H1 (cell line): ENCODE results near the gene UBE2I. TPM values are rescaled to one million over a fixed set of nuclear protein-coding genes. Genes with fewer than 3 reads are reported as not detected.
A peak's percentile ranks its signal among the peaks of the same experiment; 100 is the strongest.

Source experiments
- CTCF ChIA-PET: fragments of 300-600 bp; sonication (Branson Sonifier 250); formaldehyde crosslinking; loops from one replicate; lab custom pipeline; 2021; ENCODE audit not compliant: partially characterized antibody; lab: Charles Lee
- POLR2A ChIA-PET: fragments of 300-600 bp; sonication (Branson Sonifier 250); formaldehyde crosslinking; loops from one replicate; lab custom pipeline; 2021; ENCODE audit warnings: inconsistent platforms; ENCODE audit not compliant: partially characterized antibody; lab: Charles Lee
- DNase-seq, 2 experiments: peaks; one replicate each; pipeline versions ENCODE4 v3.0.0 to v3.0.0-alpha.2; 2010 to 2022; ENCODE audit warnings: low spot score in 2 of 2, low read depth in 1 of 2, mixed read lengths in 1 of 2
- FAIRE-seq: peaks from 2 replicates; lab custom pipeline; 2011; peaks lifted over from hg19 to GRCh38; lab: Jason Lieb, UNC
- H2AFZ ChIP-seq: 2 replicates; pipeline ENCODE4 v1.8.1; 2012; ENCODE audit warnings: low read length, inconsistent platforms
- H2AK5ac ChIP-seq: 2 replicates; pipeline ENCODE4 v1.6.1; 2013; ENCODE audit warnings: low read depth, low read length
- H2BK120ac ChIP-seq: replicated peaks from 2 replicates; pipeline ENCODE3; 2013; ENCODE audit warnings: low read depth, low read length, inconsistent platforms
- H2BK12ac ChIP-seq: 2 replicates; pipeline ENCODE4 v1.6.1; 2013; ENCODE audit warnings: low read depth, low read length
- H2BK15ac ChIP-seq: 2 replicates; pipeline ENCODE4 v1.6.1; 2013; ENCODE audit warnings: low read length
- H2BK20ac ChIP-seq: 2 replicates; pipeline ENCODE4 v1.6.1; 2013; ENCODE audit warnings: low read length
- H2BK5ac ChIP-seq: 2 replicates; pipeline ENCODE4 v1.6.1; 2013; ENCODE audit warnings: low read depth, low read length
- H3K14ac ChIP-seq: 2 replicates; pipeline ENCODE4 v1.6.1; 2013; ENCODE audit warnings: inconsistent platforms; ENCODE audit not compliant: insufficient read length
- H3K18ac ChIP-seq: 2 replicates; pipeline ENCODE4 v1.6.1; 2013; ENCODE audit warnings: low read length; ENCODE audit errors: extremely low read depth
- H3K23ac ChIP-seq: 2 replicates; pipeline ENCODE4 v1.6.1; 2013; ENCODE audit warnings: inconsistent platforms; ENCODE audit not compliant: insufficient read length
- H3K23me2 ChIP-seq: 2 replicates; pipeline ENCODE4 v1.6.1; 2013; ENCODE audit warnings: low read depth, low read length
- H3K27ac ChIP-seq: 2 replicates; pipeline ENCODE4 v1.6.1; 2011; ENCODE audit warnings: low read depth, low read length, inconsistent platforms
- H3K27me3 ChIP-seq, 4 experiments: replicated peaks in 1 of 4; 1 replicate in 1 of 4; 2 replicates in 3 of 4; pipeline versions ENCODE4 v1.6.1 to v1.8.1; 2011 to 2013; ENCODE audit warnings: low read length in 3 of 4, mild to moderate bottlenecking in 3 of 4, inconsistent platforms in 2 of 4, mixed read lengths in 2 of 4, moderate library complexity in 1 of 4; ENCODE audit not compliant: control insufficient read depth in 3 of 4, insufficient read depth in 3 of 4; ENCODE audit errors: extremely low read depth in 1 of 4
- H3K36me3 ChIP-seq, 4 experiments: 2 replicates each; pipeline versions ENCODE4 v1.6.1 to v1.8.1; 2011 to 2013; ENCODE audit warnings: mild to moderate bottlenecking in 4 of 4, low read length in 3 of 4, moderate library complexity in 2 of 4, control low read depth in 1 of 4, inconsistent platforms in 1 of 4; ENCODE audit not compliant: insufficient read depth in 4 of 4, control insufficient read depth in 2 of 4
- H3K4ac ChIP-seq: replicated peaks from 2 replicates; pipeline ENCODE3; 2013; ENCODE audit warnings: low read length, low read depth, mixed read lengths, inconsistent platforms; ENCODE audit not compliant: insufficient read length
- H3K4me1 ChIP-seq, 4 experiments: replicated peaks in 1 of 4; 1 replicate in 1 of 4; 2 replicates in 3 of 4; pipeline versions ENCODE4 v1.6.1 to v1.8.1; 2011 to 2013; ENCODE audit warnings: low read length in 3 of 4, inconsistent platforms in 2 of 4, mixed read lengths in 1 of 4; ENCODE audit not compliant: insufficient read depth in 4 of 4, control insufficient read depth in 3 of 4
- H3K4me2 ChIP-seq, 2 experiments: 2 replicates each; pipeline versions ENCODE4 v1.6.1 to v1.8.1; 2011 to 2013; ENCODE audit warnings: low read depth in 2 of 2, low read length in 2 of 2, control low read depth in 1 of 2, inconsistent platforms in 1 of 2, mild to moderate bottlenecking in 1 of 2; ENCODE audit not compliant: insufficient read depth in 1 of 2
- H3K4me3 ChIP-seq, 4 experiments: fragments of 200-600, 300-600 bp in 1 of 4; sonication (generic), shearing (Covaris generic), sonication (Bioruptor Twin) in 1 of 4; 2 replicates each; pipeline versions ENCODE4 v1.5.1 to v1.8.1; 2011 to 2016; ENCODE audit warnings: low read length in 4 of 4, low read depth in 3 of 4, control low read depth in 2 of 4, inconsistent platforms in 2 of 4, mild to moderate bottlenecking in 2 of 4, mixed read lengths in 1 of 4, moderate library complexity in 1 of 4; ENCODE audit not compliant: insufficient read depth in 2 of 4; ENCODE audit errors: extremely low read depth in 1 of 4
- H3K56ac ChIP-seq: replicated peaks from 2 replicates; pipeline ENCODE3; 2013; ENCODE audit warnings: low read depth, mild to moderate bottlenecking, mixed read lengths, low read length, inconsistent platforms; ENCODE audit not compliant: insufficient read length
- H3K79me1 ChIP-seq: 2 replicates; pipeline ENCODE4 v1.6.1; 2013; ENCODE audit warnings: low read depth, low read length, control low read depth
- H3K79me2 ChIP-seq, 2 experiments: 2 replicates each; pipeline versions ENCODE4 v1.6.1 to v1.8.1; 2012 to 2013; ENCODE audit warnings: low read length in 2 of 2, mild to moderate bottlenecking in 2 of 2, inconsistent platforms in 1 of 2; ENCODE audit not compliant: insufficient read depth in 2 of 2, control insufficient read depth in 1 of 2
- H3K9ac ChIP-seq, 4 experiments: replicated peaks in 1 of 4; 1 replicate in 1 of 4; 2 replicates in 3 of 4; pipeline versions ENCODE4 v1.6.1 to v1.8.1; 2011 to 2013; ENCODE audit warnings: low read depth in 3 of 4, low read length in 3 of 4, control low read depth in 2 of 4, mild to moderate bottlenecking in 2 of 4, moderate library complexity in 2 of 4, inconsistent platforms in 1 of 4; ENCODE audit errors: extremely low read depth in 1 of 4
- H3K9me3 ChIP-seq, 2 experiments: 2 replicates each; pipeline versions ENCODE4 v1.6.1 to v1.8.1; 2012 to 2013; ENCODE audit warnings: mild to moderate bottlenecking in 2 of 2, moderate library complexity in 2 of 2, control low read depth in 1 of 2, inconsistent platforms in 1 of 2, low read depth in 1 of 2, low read length in 1 of 2, mixed read lengths in 1 of 2; ENCODE audit not compliant: insufficient read depth in 2 of 2
- H4K20me1 ChIP-seq, 2 experiments: replicated peaks in 1 of 2; 2 replicates each; pipeline versions ENCODE3 to v1.8.1; 2011 to 2013; ENCODE audit warnings: inconsistent platforms in 2 of 2, low read length in 2 of 2, mild to moderate bottlenecking in 1 of 2; ENCODE audit not compliant: insufficient read depth in 2 of 2, control insufficient read depth in 1 of 2
- H4K5ac ChIP-seq: 2 replicates; pipeline ENCODE4 v1.6.1; 2013; ENCODE audit warnings: low read length, low read depth, mixed read lengths, inconsistent platforms; ENCODE audit not compliant: insufficient read length
- H4K8ac ChIP-seq: 2 replicates; pipeline ENCODE4 v1.8.0; 2013; ENCODE audit warnings: mild to moderate bottlenecking, moderate library complexity, low read length, inconsistent platforms; ENCODE audit not compliant: insufficient read depth; ENCODE audit errors: extremely low read depth
- H4K91ac ChIP-seq: replicated peaks from 2 replicates; pipeline ENCODE3; 2013; ENCODE audit warnings: low read length, mixed read lengths, inconsistent platforms; ENCODE audit not compliant: insufficient read length
- BCL11A ChIP-seq, 2 experiments: IDR thresholded peaks; one replicate each; pipeline ENCODE4 v1.6.1; 2011; ENCODE audit warnings: low read depth in 2 of 2, low read length in 2 of 2, mild to moderate bottlenecking in 2 of 2
- BRCA1 ChIP-seq: IDR thresholded peaks from 2 replicates; pipeline ENCODE4 v1.6.1; 2012; ENCODE audit warnings: low read depth, low read length, improper control_type of control experiment
- KDM1A ChIP-seq: fragments of 200-600, 300-600 bp; sonication (generic); IDR thresholded peaks from 2 replicates; pipeline ENCODE4 v1.7.1; 2016; ENCODE audit warnings: mild to moderate bottlenecking, low read length, borderline replicate concordance
- KDM4A ChIP-seq: IDR thresholded peaks from one replicate; pipeline ENCODE4 v1.7.1; 2012; ENCODE audit warnings: low read depth, mild to moderate bottlenecking, moderate library complexity, low read length, inconsistent platforms; ENCODE audit not compliant: severe bottlenecking
- POU5F1 ChIP-seq: IDR thresholded peaks from 2 replicates; pipeline ENCODE4 v1.6.1; 2011; ENCODE audit warnings: low read depth, mild to moderate bottlenecking, low read length, moderate library complexity
- RFX5 ChIP-seq: IDR thresholded peaks from 2 replicates; pipeline ENCODE4 v1.6.1; 2011; ENCODE audit warnings: low read depth, low read length, improper control_type of control experiment, borderline replicate concordance
- SAP30 ChIP-seq: fragments of 300-600 bp; sonication (generic); IDR thresholded peaks from 2 replicates; pipeline ENCODE4 v1.7.1; 2012; ENCODE audit warnings: low read length, moderate library complexity, mild to moderate bottlenecking, inconsistent platforms; ENCODE audit not compliant: insufficient read depth, insufficient replicate concordance
- SIRT6 ChIP-seq: IDR thresholded peaks from one replicate; pipeline ENCODE4 v1.7.1; 2012; ENCODE audit warnings: low read length, inconsistent platforms
- SP1 ChIP-seq: IDR thresholded peaks from 2 replicates; pipeline ENCODE4 v1.6.1; 2011; ENCODE audit warnings: low read depth, low read length
- SUZ12 ChIP-seq: fragments of 200-600 bp; sonication (generic); IDR thresholded peaks from 2 replicates; pipeline ENCODE4 v1.6.1; 2012; ENCODE audit warnings: mild to moderate bottlenecking, inconsistent platforms, low read length, moderate library complexity, mixed read lengths
- ZNF274 ChIP-seq: IDR thresholded peaks from 2 replicates; pipeline ENCODE4 v1.7.0; 2012; ENCODE audit warnings: low read length, borderline replicate concordance; ENCODE audit errors: extremely low read depth
- WGBS, 2 experiments: shearing (Covaris generic) in 1 of 2; methylation state at CpG; one replicate each; pipeline versions ENCODE4 v1.1.6 to v1.1.7; 2013 to 2015; ENCODE audit warnings: low lambda C conversion rate in 2 of 2, mixed read lengths in 2 of 2, inconsistent platforms in 1 of 2, low coverage in 1 of 2, missing lambda C conversion rate in 1 of 2; ENCODE audit not compliant: insufficient replicate concordance in 2 of 2, insufficient coverage in 1 of 2, insufficient read length in 1 of 2; ENCODE audit errors: extremely low coverage in 1 of 2, missing lambda C conversion rate in 1 of 2; 5-methylcytosine and 5-hydroxymethylcytosine counted together
- polyA plus RNA-seq, 7 experiments: library from polyadenylated mRNA; depleted of rRNA in 3 of 7; stranded (reverse) in 5 of 7; unstranded in 2 of 7; fragments of >200 nt in 5 of 7; fragments of 200-250 nt in 2 of 7; gene quantifications; 1 replicate in 5 of 7; 2 replicates in 1 of 7; 4 replicates in 1 of 7; pipeline versions ENCODE4 v1.2.1 to v1.2.3, GENCODE V29; 2011 to 2013; ENCODE audit warnings: missing spikeins in 2 of 7, mixed read lengths in 2 of 7
- total RNA-seq: library from RNA; stranded (reverse); fragmentation: NEBNext Ultra II Directional; extraction: Animal tissue kit (Norgen Biotek cat#: 25700); gene quantifications from 2 replicates; pipeline ENCODE4 v1.2.1, GENCODE V29; 2021
- TF ChIP-seq, protein P1 (sequence below): IDR thresholded peaks from 2 replicates; pipeline ENCODE4 v1.6.1; 2012; ENCODE audit warnings: inconsistent platforms

The UBE2I gene
- total and polyA plus RNA-seq, 2 of the 8 experiments (the other 6 are each of a cell fraction or from before 2014, with no cell fraction given): 148 to 268 TPM

- H4K5ac ChIP-seq: no peak overlapping the region
- no peak overlapping the region for H2BK20ac ChIP-seq
- no peak overlapping the region for H2BK120ac ChIP-seq
- peaks cover 0 to 28% (median 14%) of the 10 kb centered on the region in 4 experiments; a peak in 5 of 7 replicates for H3K27me3 ChIP-seq
- no peak overlapping the region for H2AK5ac ChIP-seq
- ChIA-PET CTCF (interaction anchor here (1.0 kb wide), 1 partner anchor 79 kb away, joined by 3 read pairs; no protein-coding TSS in a partner anchor), POLR2A (interaction anchor here (0.8 kb wide), 1 partner anchor 72 kb away, joined by 3 read pairs; no protein-coding TSS in a partner anchor)
- no peak for FAIRE-seq
- peaks cover 0 to 11% (median 8%) of the 10 kb centered on the region in 4 experiments; a peak in 6 of 7 replicates for H3K4me1 ChIP-seq
- H3K79me1 ChIP-seq: no peaks in the 10 kb centered on the region; the same call in 1 of the 2 replicates
- no peak overlapping the region for H3K14ac ChIP-seq
- no peaks in the 10 kb centered on the region; a peak in 1 of 8 replicates for H3K36me3 ChIP-seq
- DNase-seq: no peak
- no peak overlapping the region for H3K4me3 ChIP-seq
- H3K27ac ChIP-seq: no peak overlapping the region
- H3K4me2 ChIP-seq: no peak overlapping the region
- no peak overlapping the region for H2BK5ac ChIP-seq
- no peak overlapping the region for H3K56ac ChIP-seq
- no peak overlapping the region; the same call in none of the 2 replicates for H4K8ac ChIP-seq
- H3K9ac ChIP-seq: no peak overlapping the region
- H2BK12ac ChIP-seq: no peak overlapping the region
- H3K23ac ChIP-seq: no peak overlapping the region
- no peaks in the 10 kb centered on the region for H3K79me2 ChIP-seq
- no peak overlapping the region for H2AFZ ChIP-seq
- no peak overlapping the region for H3K18ac ChIP-seq
- H4K91ac ChIP-seq: no peak overlapping the region
- H4K20me1 ChIP-seq: peaks cover 0 to 7% of the 10 kb centered on the region in 2 experiments
- peak overlapping the region; percentile 72; the same call in 1 of the 2 replicates for H2BK15ac ChIP-seq
- peaks cover 0 to 2% of the 10 kb centered on the region in 2 experiments; a peak in 1 of 4 replicates for H3K9me3 ChIP-seq
- H3K4ac ChIP-seq: no peak overlapping the region
- H3K23me2 ChIP-seq: peaks cover 3% of the 10 kb centered on the region; the same call in 1 of the 2 replicates
- WGBS, 2 experiments: 80% methylated on average over 35 of the region's 36 CpGs; no CpG with 5 or more reads in 1 of the 2 experiments
- TF ChIP-seq, protein P1, sequence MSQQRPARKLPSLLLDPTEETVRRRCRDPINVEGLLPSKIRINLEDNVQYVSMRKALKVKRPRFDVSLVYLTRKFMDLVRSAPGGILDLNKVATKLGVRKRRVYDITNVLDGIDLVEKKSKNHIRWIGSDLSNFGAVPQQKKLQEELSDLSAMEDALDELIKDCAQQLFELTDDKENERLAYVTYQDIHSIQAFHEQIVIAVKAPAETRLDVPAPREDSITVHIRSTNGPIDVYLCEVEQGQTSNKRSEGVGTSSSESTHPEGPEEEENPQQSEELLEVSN: no peak
- TF ChIP-seq SAP30 (no peak), KDM4A (no peak), ZNF274 (no peak), KDM1A (no peak), SUZ12 (no peak), SIRT6 (no peak), SP1 (no peak), POU5F1 (no peak), BCL11A (IDR thresholded peaks at IDR 0.05; ENCODE audit: low read depth in 2 of 2, low read length in 2 of 2) (no peak), BRCA1 (no peak), RFX5 (no peak)
Observed at GRCh38 chr16:1260101-1260680, 49.2 kb upstream of the UBE2I start.
